T-helper 22 cell (primary cell): ENCODE results near the gene PPL.
"Not testable (repeated sequence)": the region's sequence is repeated elsewhere in the genome, so short reads cannot be mapped to it uniquely, and the experiment has no call there.

ENCODE experiments used
- DNase-seq: peaks from one replicate; pipeline ENCODE4 v3.0.0-alpha.2; 2020; ENCODE audit warnings: low read depth

Gene PPL

GRCh38 chr16:4904942-4905615 is 31.9 kb downstream of the PPL start:
- no peak for DNase-seq

- no peak for DNase-seq
These were observed 32.6 kb downstream of the PPL start for GRCh38 chr16:4904108-4904941.

GRCh38 chr16:4902038-4902437 is 34.9 kb downstream of the PPL start:
- DNase-seq: no peak

GRCh38 chr16:4900750-4901149 is 36.2 kb downstream of the PPL start:
- no peak for DNase-seq

- DNase-seq: no peak
These were observed 36.9 kb downstream of the PPL start for GRCh38 chr16:4900036-4900435.

- DNase-seq: no peak
These were observed 37.5 kb downstream of the PPL start for GRCh38 chr16:4899474-4899846.

- no peak for DNase-seq
These were observed 38.0 kb downstream of the PPL start for GRCh38 chr16:4898811-4899473.

GRCh38 chr16:4897328-4897727 is 39.6 kb downstream of the PPL start:
- DNase-seq: no peak

- not testable (repeated sequence) for DNase-seq
These were observed 40.2 kb downstream of the PPL start for GRCh38 chr16:4896761-4897160.

GRCh38 chr16:4895366-4895765 is 41.6 kb downstream of the PPL start:
- DNase-seq: no peak

- no peak for DNase-seq
These were observed 42.4 kb downstream of the PPL start for GRCh38 chr16:4894276-4895150.

GRCh38 chr16:4893103-4893862 is 43.7 kb downstream of the PPL start:
- DNase-seq: no peak

GRCh38 chr16:4892361-4893102 is 44.4 kb downstream of the PPL start:
- DNase-seq: no peak

GRCh38 chr16:4891886-4892216 is 45.1 kb downstream of the PPL start:
- DNase-seq: no peak

- no peak for DNase-seq
These were observed 45.7 kb downstream of the PPL start for GRCh38 chr16:4891097-4891885.

GRCh38 chr16:4890686-4891085 is 46.3 kb downstream of the PPL start:
- DNase-seq: no peak

- DNase-seq: no peak
These were observed 46.9 kb downstream of the PPL start for GRCh38 chr16:4890026-4890425.

- DNase-seq: no peak
These were observed 48.4 kb downstream of the PPL start for GRCh38 chr16:4888428-4889135.

- no peak for DNase-seq
These were observed 50.8 kb downstream of the PPL start for GRCh38 chr16:4886151-4886550.
